HG02885 (cell line): ENCODE measurements around the gene DDX52.

Source experiments
- ATAC-seq: cut with Tn5 transposase; IDR thresholded peaks from one replicate; pipeline ENCODE4 v1.9.1; 2021; ENCODE audit warnings: mild to moderate bottlenecking; ENCODE audit not compliant: unreplicated experiment, poor library complexity

The DDX52 gene

GRCh38 chr17:37604556-37604955 lies 38.7 kb downstream of the DDX52 start:
- ATAC-seq: no peak

GRCh38 chr17:37598145-37598544 lies 45.1 kb downstream of the DDX52 start:
- ATAC-seq: no peak

DNA sequence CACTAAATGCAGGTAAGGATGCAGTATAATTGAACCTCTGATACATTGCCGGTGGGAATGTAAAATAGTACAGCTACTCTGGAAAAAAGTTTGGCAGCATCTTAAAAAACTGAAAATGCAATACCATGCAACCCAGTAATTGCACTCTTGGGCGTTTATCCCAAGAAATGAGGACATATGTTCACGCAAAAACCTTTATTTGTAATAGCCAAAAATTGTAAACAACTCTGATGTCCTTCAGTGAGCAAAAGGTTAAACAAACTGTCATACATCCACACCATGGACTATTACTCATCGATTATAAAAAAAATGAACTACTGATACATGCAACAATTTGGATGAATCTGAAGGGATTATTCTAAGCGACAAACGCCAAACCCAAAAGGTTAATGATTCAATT lies 51.0 kb downstream of the DDX52 start:
- no peak for ATAC-seq

GRCh38 chr17:37585066-37585465 lies 58.2 kb downstream of the DDX52 start:
- ATAC-seq: no peak

DNA sequence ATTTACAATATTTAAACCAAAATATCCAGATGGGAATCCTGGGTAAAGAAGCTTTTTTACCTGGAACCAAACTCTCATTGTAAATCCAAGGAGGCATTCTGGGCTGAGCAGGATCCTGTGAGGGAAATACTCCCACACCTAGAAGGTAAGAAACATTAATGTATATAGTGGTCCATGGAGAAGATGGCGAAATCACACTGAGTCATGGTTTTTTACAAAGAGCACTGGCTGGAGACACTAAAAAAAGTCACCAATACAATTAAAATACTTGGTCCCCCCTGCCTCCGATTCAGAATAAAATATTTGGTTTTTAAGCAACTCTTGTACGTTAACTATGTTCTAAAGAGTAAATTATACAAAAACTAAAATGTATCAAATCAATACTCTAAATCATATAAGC lies 67.0 kb downstream of the DDX52 start:
- no peak for ATAC-seq

GRCh38 chr17:37574427-37574826 lies 68.8 kb downstream of the DDX52 start:
- ATAC-seq: no peak

DNA sequence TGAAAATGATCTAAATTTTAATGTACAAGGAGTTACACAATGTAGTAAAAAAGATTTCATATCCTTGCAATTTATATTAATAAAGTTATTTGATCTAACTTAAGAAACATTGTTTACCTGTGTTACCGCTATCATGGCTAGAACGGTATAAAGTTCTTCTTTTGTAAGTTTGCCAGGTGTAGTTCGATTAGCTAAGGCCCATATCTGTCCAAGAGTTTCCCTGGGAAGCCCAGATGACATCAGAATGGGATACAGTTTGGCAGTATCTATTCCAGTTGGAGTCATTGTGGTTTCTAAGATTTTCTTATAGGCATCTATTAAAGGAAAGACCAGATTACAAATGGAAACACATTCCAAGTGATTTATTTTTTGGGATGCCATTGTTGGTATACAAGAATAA lies 71.6 kb downstream of the DDX52 start:
- ATAC-seq: no peak

DNA sequence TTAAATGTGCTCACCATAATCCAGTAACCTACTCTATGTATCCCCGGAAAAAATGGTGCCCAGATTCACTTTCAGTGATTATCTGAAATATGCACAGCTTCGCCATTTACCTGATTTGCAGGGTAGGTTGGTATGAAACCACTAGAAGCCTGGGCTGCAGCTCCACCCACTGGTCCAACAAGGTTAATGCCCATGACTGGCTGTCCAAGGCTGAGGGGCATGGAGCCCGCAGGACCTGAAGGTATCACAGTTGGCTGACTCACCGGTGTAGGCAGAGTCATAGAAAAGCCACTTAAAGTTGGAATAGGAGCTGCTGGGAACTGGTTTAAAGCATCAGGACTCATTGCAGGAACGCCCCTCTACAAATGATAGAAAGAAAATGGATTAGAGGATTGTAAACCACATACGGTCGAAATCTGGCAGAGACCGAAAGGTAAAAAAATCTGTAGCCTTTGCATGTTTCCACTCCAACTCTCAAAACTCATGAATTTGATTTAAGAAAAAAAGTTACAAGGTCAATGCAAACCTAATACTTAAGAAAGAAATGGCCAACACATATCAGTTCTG lies 72.6 kb downstream of the DDX52 start:
- no peak for ATAC-seq

DNA sequence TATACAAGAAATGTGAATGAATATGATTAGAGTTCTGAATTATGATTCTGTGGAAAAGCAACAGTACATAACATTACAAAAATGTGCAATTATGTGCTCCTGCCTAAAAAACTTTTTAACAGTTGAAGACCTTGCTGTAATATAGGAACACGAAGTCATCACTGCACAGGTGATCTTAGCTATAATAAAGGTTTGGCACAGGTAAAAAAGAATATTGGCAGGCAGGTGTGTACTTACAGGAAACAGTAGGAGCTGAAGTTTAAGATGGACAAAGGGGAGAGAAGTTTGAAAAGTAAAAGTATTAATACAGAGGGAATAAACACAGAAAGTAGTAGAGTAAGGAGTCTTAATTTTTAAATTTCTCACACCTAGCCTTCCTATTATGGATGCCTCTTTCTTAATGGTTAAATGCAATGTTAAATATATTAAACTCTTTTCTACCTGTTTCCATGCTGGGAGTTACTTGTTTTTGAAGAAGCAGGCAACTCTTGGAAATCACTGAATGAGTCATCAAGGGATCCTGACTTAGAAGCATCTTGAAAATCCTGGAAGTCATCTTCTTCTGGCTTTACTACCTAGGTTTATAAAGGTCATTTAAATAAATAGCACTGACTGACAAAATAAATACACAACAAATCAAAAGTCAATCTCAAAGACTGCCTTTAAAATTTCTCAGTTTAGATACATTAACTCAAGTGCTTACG lies 74.7 kb downstream of the DDX52 start:
- ATAC-seq: no peak

GRCh38 chr17:37567538-37567937 lies 75.7 kb downstream of the DDX52 start:
- no peak for ATAC-seq

DNA sequence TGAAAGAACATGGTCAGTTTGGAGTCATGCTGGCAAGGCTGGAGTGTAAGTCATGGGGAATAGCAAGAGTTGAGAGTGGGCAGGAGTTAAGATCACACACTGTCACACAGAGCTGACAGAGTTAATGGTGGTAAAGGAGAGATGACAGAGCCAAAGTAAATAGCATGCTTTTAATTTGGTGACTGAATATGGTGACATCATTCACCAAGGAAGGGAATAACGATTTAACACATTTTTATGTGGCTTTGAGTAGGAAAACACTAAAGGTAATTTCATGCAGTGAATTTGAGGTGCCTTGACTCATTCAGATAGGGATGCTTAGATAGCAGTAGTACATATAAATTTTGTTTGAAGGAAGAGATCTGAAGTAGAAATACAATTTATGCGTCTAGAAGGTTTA lies 76.1 kb downstream of the DDX52 start:
- no peak for ATAC-seq

DNA sequence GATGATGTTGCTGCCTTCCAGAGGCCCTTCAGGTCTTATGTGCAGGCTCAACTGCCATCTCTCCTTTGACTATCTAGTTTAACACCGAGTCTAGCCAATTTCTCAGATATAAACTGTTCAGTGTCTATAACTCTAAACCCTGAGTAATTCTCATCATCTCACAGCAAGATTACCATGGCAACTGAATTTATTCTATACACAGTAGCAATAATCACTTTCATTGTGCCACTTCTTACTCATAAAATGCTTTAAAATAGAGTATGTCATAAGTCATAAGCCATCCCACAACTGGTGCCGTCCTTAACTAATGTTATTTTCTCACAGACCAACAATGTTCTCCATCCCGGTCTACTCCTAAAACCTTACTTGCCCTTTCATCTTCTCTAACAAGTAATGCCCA lies 79.0 kb downstream of the DDX52 start:
- ATAC-seq: no peak

DNA sequence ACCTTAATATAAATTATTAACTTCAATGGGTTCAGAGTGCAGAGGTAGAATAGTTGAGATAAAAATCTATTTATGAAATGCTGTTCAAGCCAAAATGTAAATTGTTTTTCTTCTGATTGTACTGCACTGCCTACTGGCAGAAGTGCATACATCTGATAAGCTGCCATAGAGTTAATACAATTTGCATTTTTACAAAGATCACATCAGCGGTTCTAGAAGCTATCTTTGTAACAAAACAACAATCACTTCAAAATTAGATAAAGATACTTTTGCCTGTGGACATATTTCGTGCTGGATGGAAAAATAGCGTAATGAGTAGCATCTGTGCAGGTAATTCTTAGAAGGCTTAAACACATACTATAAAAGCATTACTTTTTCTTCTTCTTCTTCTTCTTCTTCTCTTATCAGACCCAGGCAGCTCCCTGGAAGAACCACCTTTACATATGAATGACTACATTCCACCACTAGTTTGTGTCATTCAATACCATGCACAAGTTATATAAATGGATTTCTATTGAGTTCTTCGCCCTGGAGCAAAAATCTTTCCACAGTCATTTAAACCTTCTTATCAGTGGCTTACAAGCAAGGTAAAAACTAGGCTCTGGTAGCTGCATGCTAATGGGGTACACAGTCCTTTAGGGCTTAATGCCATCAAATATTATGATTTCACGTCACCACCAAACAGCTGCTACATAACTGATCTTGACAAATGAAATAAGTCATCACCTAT lies 81.1 kb downstream of the DDX52 start:
- no peak for ATAC-seq
